Endothelial cell of umbilical vein (primary cell): ENCODE results near the gene ETV4. TPM values are rescaled to one million over a fixed set of nuclear protein-coding genes. Genes with fewer than 3 reads are reported as not detected.

Experiments
- BruUV-seq: library from RNA; stranded (reverse); fragments of 400-500 nt; replicated peaks from 2 replicates; lab custom pipeline; 2021; lab: Mats Ljungman, UMichigan
- CTCF ChIA-PET: fragments of 300-600, 350-600 bp; sonication (Branson Sonifier 250); formaldehyde crosslinking; loops from one replicate; lab custom pipeline; 2021; ENCODE audit warnings: antibody characterized with exemption, inconsistent platforms; lab: Charles Lee
- POLR2A ChIA-PET: fragments of 300-600, 350-600 bp; sonication (Branson Sonifier 250); formaldehyde crosslinking; loops from one replicate; lab custom pipeline; 2021; ENCODE audit warnings: antibody characterized with exemption, inconsistent platforms; lab: Charles Lee
- DNase-seq: peaks from one replicate; pipeline ENCODE4 v3.0.0-alpha.2; 2011; ENCODE audit warnings: low read depth, low spot score
- FAIRE-seq: peaks from 2 replicates; lab custom pipeline; 2011; peaks lifted over from hg19 to GRCh38; lab: Jason Lieb, UNC
- H2AFZ ChIP-seq: 2 replicates; pipeline ENCODE4 v1.6.0; 2012; ENCODE audit warnings: low read depth, low read length, control low read depth, inconsistent platforms
- H3K27ac ChIP-seq: 2 replicates; pipeline ENCODE4 v1.5.1; 2011; ENCODE audit warnings: low read depth, mild to moderate bottlenecking, control low read depth, low read length, moderate library complexity; ENCODE audit not compliant: insufficient read depth
- H3K27me3 ChIP-seq, 2 experiments: 2 replicates each; pipeline versions ENCODE4 v1.6.0 to v1.6.1; 2011; ENCODE audit warnings: low read length in 2 of 2, mixed read lengths in 1 of 2; ENCODE audit not compliant: control insufficient read depth in 2 of 2, insufficient read depth in 2 of 2
- H3K36me3 ChIP-seq, 2 experiments: 2 replicates in 1 of 2; 3 replicates in 1 of 2; pipeline ENCODE4 v1.5.1; 2011; ENCODE audit warnings: low read length in 2 of 2, mild to moderate bottlenecking in 1 of 2, moderate library complexity in 1 of 2; ENCODE audit not compliant: control insufficient read depth in 2 of 2, insufficient read depth in 2 of 2; ENCODE audit errors: extremely low read depth in 1 of 2
- H3K4me1 ChIP-seq: 3 replicates; pipeline ENCODE4 v1.5.1; 2011; ENCODE audit warnings: mild to moderate bottlenecking, low read length; ENCODE audit not compliant: control insufficient read depth, insufficient read depth; ENCODE audit errors: extremely low read depth
- H3K4me2 ChIP-seq: 2 replicates; pipeline ENCODE4 v1.6.1; 2011; ENCODE audit warnings: low read length, control low read depth, mixed read lengths; ENCODE audit not compliant: insufficient read depth
- H3K4me3 ChIP-seq, 3 experiments: fragments of 200-600 bp in 1 of 3; sonication (generic), shearing (Covaris generic) in 1 of 3; replicated peaks in 1 of 3; 2 replicates each; pipeline ENCODE4 v1.5.1; 2011 to 2016; ENCODE audit warnings: control low read depth in 3 of 3, low read length in 3 of 3, mild to moderate bottlenecking in 2 of 3, inconsistent platforms in 1 of 3, low read depth in 1 of 3, moderate library complexity in 1 of 3; ENCODE audit not compliant: insufficient read depth in 1 of 3
- H3K79me2 ChIP-seq: 2 replicates; pipeline ENCODE4 v1.6.0; 2012; ENCODE audit warnings: low read length, inconsistent platforms; ENCODE audit not compliant: control insufficient read depth, insufficient read depth
- H3K9ac ChIP-seq: replicated peaks from 2 replicates; pipeline ENCODE3; 2011; ENCODE audit warnings: low read length, control low read depth; ENCODE audit not compliant: insufficient read depth; ENCODE audit errors: extremely low read depth
- H3K9me1 ChIP-seq: replicated peaks from 3 replicates; pipeline ENCODE4 v1.6.0; 2011; ENCODE audit warnings: mild to moderate bottlenecking, low read length; ENCODE audit not compliant: control insufficient read depth, insufficient read depth; ENCODE audit errors: extremely low read depth
- H3K9me3 ChIP-seq: replicated peaks from 2 replicates; pipeline ENCODE4 v1.5.1; 2012; ENCODE audit warnings: low read length, inconsistent platforms; ENCODE audit not compliant: control insufficient read depth, insufficient read depth
- H4K20me1 ChIP-seq: replicated peaks from 2 replicates; pipeline ENCODE3; 2011; ENCODE audit warnings: mild to moderate bottlenecking, low read length; ENCODE audit not compliant: control insufficient read depth, insufficient read depth; ENCODE audit errors: extremely low read depth
- CTCF ChIP-seq, 2 donors: IDR thresholded peaks; 1 replicate in 1 of 2; 2 replicates in 1 of 2; pipeline ENCODE4 v1.5.1; 2011; ENCODE audit warnings: low read length in 2 of 2, mild to moderate bottlenecking in 2 of 2, moderate library complexity in 2 of 2, control low read depth in 1 of 2, inconsistent platforms in 1 of 2, low read depth in 1 of 2; ENCODE audit not compliant: insufficient read depth in 1 of 2; ENCODE audit errors: extremely low read depth in 1 of 2
- EZH2 ChIP-seq: IDR thresholded peaks from 2 replicates; pipeline ENCODE4 v1.6.1; 2012; ENCODE audit warnings: borderline replicate concordance, low read depth, mild to moderate bottlenecking, moderate library complexity, low read length, inconsistent platforms; ENCODE audit not compliant: severe bottlenecking
- FOS ChIP-seq: IDR thresholded peaks from 2 replicates; pipeline ENCODE4 v1.6.1; 2011; ENCODE audit warnings: mild to moderate bottlenecking, low read length, moderate library complexity, borderline replicate concordance; ENCODE audit not compliant: insufficient read depth
- JUN ChIP-seq: IDR thresholded peaks from 2 replicates; pipeline ENCODE4 v1.6.1; 2011; ENCODE audit warnings: borderline replicate concordance, low read depth; ENCODE audit not compliant: insufficient read length, insufficient read depth
- MAX ChIP-seq: IDR thresholded peaks from 2 replicates; pipeline ENCODE4 v1.6.1; 2011; ENCODE audit not compliant: insufficient read depth, insufficient read length
- MYC ChIP-seq: IDR thresholded peaks from one replicate; pipeline ENCODE4 v1.6.1; 2011; ENCODE audit warnings: mild to moderate bottlenecking, low read depth, low read length
- POLR2A ChIP-seq: IDR thresholded peaks from 2 replicates; pipeline ENCODE4 v1.6.1; 2012; ENCODE audit warnings: low read depth, mild to moderate bottlenecking, control low read depth, low read length
- dilution Hi-C: fragments of 300-500 bp; cut with MboI; formaldehyde crosslinking; loops from one replicate; pipeline ENCODE4 v1.15.0; 2019; ENCODE audit warnings: low sequenced_read_pairs; ENCODE audit not compliant: extremely low pct_ligation_motif_present
- intact Hi-C: fragments of 100-400 bp; cut with micrococcal nuclease; formaldehyde crosslinking; loops from one replicate; pipeline ENCODE4 v1.10.0; 2022
- polyA plus RNA-seq, 4 experiments: library from polyadenylated mRNA; depleted of rRNA in 3 of 4; stranded (reverse) in 3 of 4; unstranded in 1 of 4; fragments of >200 nt; gene quantifications; 2 replicates each; pipeline versions ENCODE4 v1.2.1 to v1.2.3, GENCODE V29; 2011 to 2012; ENCODE audit warnings: missing spikeins in 1 of 4
- total RNA-seq: library from RNA; stranded (reverse); gene quantifications from 2 replicates; pipeline ENCODE4 v1.2.3, GENCODE V29; 2021

Gene ETV4
- total and polyA plus RNA-seq, 2 donors (not counting 3 experiments of a cell fraction or from before 2014, with no cell fraction given), result 7.3 to 32.2 TPM

- ChIA-PET POLR2A (no interaction called here), CTCF (no interaction called here)
- no peak overlapping the region for H3K9ac ChIP-seq
- H3K4me3 ChIP-seq, result no peak overlapping the region
- FAIRE-seq, result no peak
- dilution Hi-C loops, result no loop called here
- no peaks in the 10 kb centered on the region for H3K9me1 ChIP-seq
- no peaks in the 10 kb centered on the region for H4K20me1 ChIP-seq
- no peak overlapping the region for H3K4me2 ChIP-seq
- H3K79me2 ChIP-seq, result no peaks in the 10 kb centered on the region
- no peak for DNase-seq
- no peaks in the 10 kb centered on the region for H3K27me3 ChIP-seq
- no peak for TF ChIP-seq JUN
- no peak for TF ChIP-seq POLR2A
- no peaks in the 10 kb centered on the region for H3K9me3 ChIP-seq
- no TSS peak for BruUV-seq
- H3K4me1 ChIP-seq, result peaks cover 26% of the 10 kb centered on the region
- H3K36me3 ChIP-seq, result no peaks in the 10 kb centered on the region
- no peak overlapping the region for H2AFZ ChIP-seq
- intact Hi-C loops, result no loop called here
- H3K27ac ChIP-seq, result no peak overlapping the region
Measured at GRCh38 chr17:43588121-43588520, 42.0 kb upstream of the ETV4 start.

- Histone ChIP-seq H2AFZ (no peak overlapping the region), H3K79me2 (no peaks in the 10 kb centered on the region), H3K9me1 (no peaks in the 10 kb centered on the region), H4K20me1 (no peaks in the 10 kb centered on the region), H3K36me3 (no peaks in the 10 kb centered on the region), H3K4me1 (peaks cover 25% of the 10 kb centered on the region), H3K27ac (no peak overlapping the region), H3K9me3 (no peaks in the 10 kb centered on the region), H3K27me3 (no peaks in the 10 kb centered on the region), H3K4me2 (no peak overlapping the region), H3K4me3 (no peak overlapping the region), H3K9ac (no peak overlapping the region)
- no TSS peak for BruUV-seq
- TF ChIP-seq FOS (no peak), MYC (no peak), EZH2 (no peak), MAX (no peak), CTCF (IDR thresholded peaks at IDR 0.05; ENCODE audit: extremely low read depth in 1 of 2, insufficient read depth in 1 of 2, low read depth in 1 of 2, low read length in 2 of 2) (no peak)
- dilution Hi-C loops, result no loop called here
- FAIRE-seq, result no peak
- DNase-seq, result no peak
- POLR2A ChIA-PET, result no interaction called here
- CTCF ChIA-PET, result no interaction called here
- intact Hi-C loops, result no loop called here
Measured at GRCh38 chr17:43587647-43588046, 41.5 kb upstream of the ETV4 start.
